Hepatocyte (in vitro differentiated cells): Measurements from ENCODE around the gene USP21. TPM values are rescaled to one million over a fixed set of nuclear protein-coding genes. Genes with fewer than 3 reads are reported as not detected.

ENCODE experiments used
- DNase-seq: peaks from one replicate; pipeline ENCODE4 v3.0.0-alpha.2; 2016; ENCODE audit warnings: low spot score
- H2AFZ ChIP-seq: fragments of 200-600 bp; sonication (generic); 2 replicates; pipeline ENCODE4 v1.6.0; 2016; ENCODE audit warnings: antibody characterized with exemption, mild to moderate bottlenecking
- H3K27ac ChIP-seq: fragments of 200-600 bp; sonication (generic); 2 replicates; pipeline ENCODE4 v1.5.1; 2016; ENCODE audit warnings: mild to moderate bottlenecking
- H3K27me3 ChIP-seq: fragments of 200-600 bp; sonication (generic); 2 replicates; pipeline ENCODE4 v1.6.1; 2016
- H3K36me3 ChIP-seq: fragments of 200-600 bp; sonication (generic); replicated peaks from 2 replicates; pipeline ENCODE4 v1.5.1; 2016; ENCODE audit warnings: low read depth; ENCODE audit not compliant: insufficient read depth
- H3K4me1 ChIP-seq: fragments of 200-600 bp; sonication (generic); 2 replicates; pipeline ENCODE4 v1.5.1; 2016; ENCODE audit warnings: mild to moderate bottlenecking, moderate library complexity; ENCODE audit not compliant: insufficient read depth
- H3K4me2 ChIP-seq: fragments of 200-600 bp; sonication (generic); 2 replicates; pipeline ENCODE4 v1.6.0; 2016
- H3K4me3 ChIP-seq: fragments of 200-600 bp; sonication (generic); 2 replicates; pipeline ENCODE4 v1.5.1; 2016; ENCODE audit warnings: mild to moderate bottlenecking
- H3K79me2 ChIP-seq: fragments of 200-600 bp; sonication (generic); 2 replicates; pipeline ENCODE4 v1.6.0; 2017; ENCODE audit warnings: mild to moderate bottlenecking
- H3K9me2 ChIP-seq: fragments of 200-600 bp; sonication (generic); replicated peaks from 2 replicates; pipeline ENCODE4 v1.6.0; 2017; ENCODE audit warnings: mild to moderate bottlenecking; ENCODE audit not compliant: insufficient read depth
- H3K9me3 ChIP-seq: fragments of 200-600 bp; sonication (generic); 2 replicates; pipeline ENCODE4 v1.5.1; 2016; ENCODE audit warnings: low read depth, mild to moderate bottlenecking
- H4K20me1 ChIP-seq: fragments of 200-600 bp; sonication (generic); 2 replicates; pipeline ENCODE4 v1.6.0; 2016; ENCODE audit warnings: mild to moderate bottlenecking; ENCODE audit not compliant: insufficient read depth, poor library complexity, severe bottlenecking
- CTCF ChIP-seq: fragments of 200-600 bp; sonication (generic); IDR thresholded peaks from 2 replicates; pipeline ENCODE4 v1.5.1; 2016; ENCODE audit warnings: antibody characterized with exemption, mild to moderate bottlenecking; ENCODE audit not compliant: poor library complexity
- EZH2 ChIP-seq: fragments of 200-600 bp; sonication (generic); IDR thresholded peaks from 2 replicates; pipeline ENCODE4 v1.6.1; 2016; ENCODE audit warnings: antibody characterized with exemption, mild to moderate bottlenecking, borderline replicate concordance
- EZH2phosphoT487 ChIP-seq: fragments of 200-600 bp; sonication (generic); IDR thresholded peaks from one replicate; pipeline ENCODE4 v1.6.1; 2018; ENCODE audit warnings: antibody characterized with exemption, mild to moderate bottlenecking, low read depth, moderate library complexity; ENCODE audit not compliant: unreplicated experiment, severe bottlenecking
- WGBS: methylation state at CpG from one replicate; pipeline ENCODE4 v1.1.6; 2016; ENCODE audit warnings: low lambda C conversion rate; ENCODE audit errors: missing lambda C conversion rate; 5-methylcytosine and 5-hydroxymethylcytosine counted together
- polyA plus RNA-seq: library from polyadenylated mRNA; unstranded; fragments of >200 nt; fragmentation: Nextera tagmentation; extraction: Ambion mirVana; gene quantifications from 2 replicates; pipeline ENCODE4 v1.2.1, GENCODE V29; 2016
- total RNA-seq: library from RNA; depleted of rRNA; stranded (reverse); fragments of >200 nt; gene quantifications from 2 replicates; pipeline ENCODE4 v1.2.3, GENCODE V29; 2014

USP21 gene
- total and polyA plus RNA-seq, 2 experiments from 2014 or later, result 7.7 to 24.4 TPM

- Histone ChIP-seq H3K27ac (peak overlapping the region; percentile 86), H3K79me2 (peaks cover 17% of the 10 kb centered on the region), H3K4me1 (peaks cover 8% of the 10 kb centered on the region), H3K4me2 (peak overlapping the region; percentile 90), H3K9me3 (no peaks in the 10 kb centered on the region), H3K9me2 (no peaks in the 10 kb centered on the region), H2AFZ (peak overlapping the region; percentile 88), H3K36me3 (no peaks in the 10 kb centered on the region), H3K27me3 (no peaks in the 10 kb centered on the region), H3K4me3 (peak overlapping the region; percentile 74), H4K20me1 (no peaks in the 10 kb centered on the region)
- TF ChIP-seq EZH2 (no peak), CTCF (no peak), EZH2phosphoT487 (no peak)
- no peak for DNase-seq
- 37% methylated on average over 9 of the region's 9 CpGs for WGBS
Observed at GRCh38 chr1:161177936-161178244, 18.6 kb downstream of the USP21 start.

GRCh38 chr1:161179698-161180097 is 20.4 kb downstream of the USP21 start:
- WGBS, result 92% methylated on average over 3 of the region's 3 CpGs
- H4K20me1 ChIP-seq, result no peaks in the 10 kb centered on the region
- no peak overlapping the region for H2AFZ ChIP-seq
- no peak overlapping the region for H3K4me2 ChIP-seq
- H3K9me3 ChIP-seq, result no peaks in the 10 kb centered on the region
- peaks cover 17% of the 10 kb centered on the region for H3K79me2 ChIP-seq
- peaks cover 8% of the 10 kb centered on the region for H3K4me1 ChIP-seq
- no peak overlapping the region for H3K27ac ChIP-seq
- H3K27me3 ChIP-seq, result no peaks in the 10 kb centered on the region
- no peaks in the 10 kb centered on the region for H3K36me3 ChIP-seq
- no peak for DNase-seq
- H3K9me2 ChIP-seq, result no peaks in the 10 kb centered on the region
- H3K4me3 ChIP-seq, result no peak overlapping the region
- TF ChIP-seq CTCF (no peak), EZH2 (no peak), EZH2phosphoT487 (no peak)

GRCh38 chr1:161180639-161181038 is 21.3 kb downstream of the USP21 start:
- TF ChIP-seq CTCF, result peak; percentile 24
- TF ChIP-seq EZH2phosphoT487, result no peak
- 69% methylated on average over 1 of the region's 1 CpG for WGBS
- Histone ChIP-seq H3K9me2 (no peaks in the 10 kb centered on the region), H3K36me3 (no peaks in the 10 kb centered on the region), H3K79me2 (peaks cover 15% of the 10 kb centered on the region), H3K4me3 (no peak overlapping the region), H4K20me1 (no peaks in the 10 kb centered on the region), H3K27ac (no peak overlapping the region), H3K4me2 (no peak overlapping the region), H3K27me3 (no peaks in the 10 kb centered on the region), H3K9me3 (no peaks in the 10 kb centered on the region), H3K4me1 (peaks cover 8% of the 10 kb centered on the region), H2AFZ (no peak overlapping the region)
- no peak for DNase-seq

GRCh38 chr1:161182214-161182613 is 22.9 kb downstream of the USP21 start:
- H3K4me2 ChIP-seq, result no peak overlapping the region
- H3K27me3 ChIP-seq, result no peaks in the 10 kb centered on the region
- H3K9me3 ChIP-seq, result no peaks in the 10 kb centered on the region
- H2AFZ ChIP-seq, result no peak overlapping the region
- no peaks in the 10 kb centered on the region for H3K36me3 ChIP-seq
- no peak for TF ChIP-seq CTCF
- no peak for TF ChIP-seq EZH2phosphoT487
- TF ChIP-seq EZH2, result no peak
- DNase-seq, result no peak
- no peak overlapping the region for H3K4me3 ChIP-seq
- 91% methylated on average over 1 of the region's 1 CpG for WGBS
- H3K9me2 ChIP-seq, result no peaks in the 10 kb centered on the region
- no peaks in the 10 kb centered on the region for H3K79me2 ChIP-seq
- no peaks in the 10 kb centered on the region for H3K4me1 ChIP-seq
- H3K27ac ChIP-seq, result no peak overlapping the region
- H4K20me1 ChIP-seq, result no peaks in the 10 kb centered on the region
